Measurements from ENCODE around the gene WDR36.

Gene WDR36

DNA sequence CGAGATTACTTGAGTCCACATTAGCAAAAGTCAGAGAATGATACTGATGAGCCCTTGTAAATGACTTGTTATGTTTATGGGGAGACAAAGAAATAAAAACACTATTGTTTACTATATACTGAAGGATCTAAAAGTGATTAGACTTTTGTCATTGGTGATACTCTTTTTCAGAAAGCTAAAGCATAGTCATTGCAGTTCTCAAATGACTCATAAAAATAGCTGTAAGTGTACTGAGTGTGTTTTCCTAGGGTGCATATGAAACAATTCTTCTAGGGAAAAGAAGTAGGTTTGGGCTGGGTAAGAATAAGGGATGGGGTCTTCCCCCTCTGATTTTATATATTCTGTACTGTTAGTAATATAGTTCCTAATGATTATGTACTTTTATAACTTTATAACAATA, 32.6 kb downstream of the WDR36 start:
- TF ChIP-seq FOXM1 (IDR thresholded peaks at IDR 0.05; ENCODE audit: borderline replicate concordance, low read depth) (no peak), CREB1 (IDR thresholded peaks at IDR 0.05; ENCODE audit: low read depth) (no peak), REST (IDR thresholded peaks at IDR 0.05; ENCODE audit: low read depth) (no peak), TAF1 (IDR thresholded peaks at IDR 0.05; ENCODE audit: low read depth) (no peak), TEAD4 (IDR thresholded peaks at IDR 0.05) (no peak), NFIC (IDR thresholded peaks at IDR 0.05) (no peak), EGR1 (IDR thresholded peaks at IDR 0.05) (no peak), RAD21 (IDR thresholded peaks at IDR 0.05; ENCODE audit: low read depth) (no peak)
- TF ChIP-seq, protein P1, sequence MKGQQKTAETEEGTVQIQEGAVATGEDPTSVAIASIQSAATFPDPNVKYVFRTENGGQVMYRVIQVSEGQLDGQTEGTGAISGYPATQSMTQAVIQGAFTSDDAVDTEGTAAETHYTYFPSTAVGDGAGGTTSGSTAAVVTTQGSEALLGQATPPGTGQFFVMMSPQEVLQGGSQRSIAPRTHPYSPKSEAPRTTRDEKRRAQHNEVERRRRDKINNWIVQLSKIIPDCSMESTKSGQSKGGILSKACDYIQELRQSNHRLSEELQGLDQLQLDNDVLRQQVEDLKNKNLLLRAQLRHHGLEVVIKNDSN (IDR thresholded peaks at IDR 0.05), result no peak

GRCh38 chr5:111126896-111127295, 34.7 kb downstream of the WDR36 start:
- no peak for TF ChIP-seq TAF1 (IDR thresholded peaks at IDR 0.05; ENCODE audit: low read depth)
- no peak for TF ChIP-seq NFIC (IDR thresholded peaks at IDR 0.05)
- no peak for TF ChIP-seq CREB1 (IDR thresholded peaks at IDR 0.05; ENCODE audit: low read depth)
- TF ChIP-seq TEAD4 (IDR thresholded peaks at IDR 0.05), result no peak
- TF ChIP-seq, protein P1 (IDR thresholded peaks at IDR 0.05), result no peak
- TF ChIP-seq YY1 (IDR thresholded peaks at IDR 0.05; ENCODE audit: low read depth), result no peak
- no peak for TF ChIP-seq EP300 (IDR thresholded peaks at IDR 0.05; ENCODE audit: borderline replicate concordance)
- TF ChIP-seq MAX (IDR thresholded peaks at IDR 0.05), result no peak
- TF ChIP-seq EGR1 (IDR thresholded peaks at IDR 0.05), result no peak

- no peak for TF ChIP-seq ZBTB7A (IDR thresholded peaks at IDR 0.05; ENCODE audit: low read depth)
- TF ChIP-seq CREB1 (IDR thresholded peaks at IDR 0.05; ENCODE audit: low read depth), result no peak
- TF ChIP-seq FOXM1 (IDR thresholded peaks at IDR 0.05; ENCODE audit: borderline replicate concordance, low read depth), result no peak
- TF ChIP-seq TAF1 (IDR thresholded peaks at IDR 0.05; ENCODE audit: low read depth), result no peak
- TF ChIP-seq MAX (IDR thresholded peaks at IDR 0.05), result no peak
- no peak for TF ChIP-seq TCF12 (IDR thresholded peaks at IDR 0.05; ENCODE audit: low read depth)
- no peak for TF ChIP-seq REST (IDR thresholded peaks at IDR 0.05; ENCODE audit: low read depth)
- no peak for TF ChIP-seq CEBPB (IDR thresholded peaks at IDR 0.05)
- no peak for TF ChIP-seq YY1 (IDR thresholded peaks at IDR 0.05; ENCODE audit: low read depth)
- TF ChIP-seq TEAD4 (IDR thresholded peaks at IDR 0.05), result no peak
- no peak for TF ChIP-seq RAD21 (IDR thresholded peaks at IDR 0.05; ENCODE audit: low read depth)
- no peak for TF ChIP-seq NFIC (IDR thresholded peaks at IDR 0.05)
Observed at GRCh38 chr5:111127453-111128195, 35.5 kb downstream of the WDR36 start.

DNA sequence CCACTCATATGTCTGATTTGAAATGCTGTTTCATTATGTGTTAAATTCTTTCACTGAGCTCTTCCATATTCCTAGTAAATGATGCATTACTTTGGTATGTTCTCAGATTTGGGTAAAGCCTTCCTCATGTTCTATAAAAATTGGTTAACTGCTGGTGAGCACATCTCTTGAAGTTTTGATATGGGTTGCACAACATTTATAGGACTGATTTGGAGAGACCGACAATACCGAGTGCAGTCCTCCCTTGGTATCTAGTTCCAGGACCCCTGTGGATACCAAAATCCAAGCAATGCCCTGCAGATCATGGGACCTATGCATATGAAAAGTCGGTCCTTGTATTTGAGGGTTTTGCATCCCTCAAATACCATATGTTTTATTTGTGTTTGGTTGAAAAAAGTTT, 37.8 kb downstream of the WDR36 start:
- no peak for TF ChIP-seq REST (IDR thresholded peaks at IDR 0.05; ENCODE audit: low read depth)
- TF ChIP-seq TAF1 (IDR thresholded peaks at IDR 0.05; ENCODE audit: low read depth), result no peak
- TF ChIP-seq, protein P1 (IDR thresholded peaks at IDR 0.05), result no peak
- TF ChIP-seq CREB1 (IDR thresholded peaks at IDR 0.05; ENCODE audit: low read depth), result no peak
- TF ChIP-seq YY1 (IDR thresholded peaks at IDR 0.05; ENCODE audit: low read depth), result no peak
- no peak for TF ChIP-seq EGR1 (IDR thresholded peaks at IDR 0.05)
- no peak for TF ChIP-seq ZBTB7A (IDR thresholded peaks at IDR 0.05; ENCODE audit: low read depth)
- TF ChIP-seq NFIC (IDR thresholded peaks at IDR 0.05), result no peak
- TF ChIP-seq EP300 (IDR thresholded peaks at IDR 0.05; ENCODE audit: borderline replicate concordance), result no peak
- TF ChIP-seq TCF12 (IDR thresholded peaks at IDR 0.05; ENCODE audit: low read depth), result no peak
- TF ChIP-seq RAD21 (IDR thresholded peaks at IDR 0.05; ENCODE audit: low read depth), result no peak
- TF ChIP-seq FOXM1 (IDR thresholded peaks at IDR 0.05; ENCODE audit: borderline replicate concordance, low read depth), result no peak
- TF ChIP-seq TEAD4 (IDR thresholded peaks at IDR 0.05), result no peak
- TF ChIP-seq MAX (IDR thresholded peaks at IDR 0.05), result no peak
- TF ChIP-seq CEBPB (IDR thresholded peaks at IDR 0.05), result no peak

All from Ishikawa (cell line).